Neural cell (in vitro differentiated cells): Measurements from ENCODE around the gene SEPTIN5.

Source experiments
- CTCF ChIP-seq: fragments of 450-650 bp; IDR thresholded peaks from 2 replicates; pipeline ENCODE4 v1.5.1; 2014; ENCODE audit warnings: antibody characterized with exemption, mild to moderate bottlenecking, moderate library complexity; ENCODE audit not compliant: poor library complexity, severe bottlenecking
- EP300 ChIP-seq: fragments of 450-650 bp; conservative IDR thresholded peaks from 2 replicates; pipeline ENCODE4 v1.6.1; 2014; ENCODE audit warnings: antibody characterized with exemption, mild to moderate bottlenecking, moderate library complexity; ENCODE audit not compliant: poor library complexity, severe bottlenecking
- EZH2 ChIP-seq: fragments of 200-600, 300-800 bp; shearing (Covaris generic), sonication (generic); IDR thresholded peaks from 2 replicates; pipeline ENCODE4 v1.6.1; 2014; ENCODE audit warnings: antibody characterized with exemption, low read length, borderline replicate concordance, mild to moderate bottlenecking; ENCODE audit not compliant: insufficient read depth, poor library complexity, severe bottlenecking
- POLR2AphosphoS5 ChIP-seq: IDR thresholded peaks from 2 replicates; pipeline ENCODE4 v1.6.1; 2012
- RAD21 ChIP-seq: fragments of 450-650 bp; conservative IDR thresholded peaks from 2 replicates; pipeline ENCODE4 v1.6.1; 2014; ENCODE audit warnings: antibody characterized with exemption, mild to moderate bottlenecking, moderate library complexity
- REST ChIP-seq: IDR thresholded peaks from 2 replicates; pipeline ENCODE4 v1.6.1; 2012; ENCODE audit warnings: borderline replicate concordance
- SMC3 ChIP-seq: fragments of 450-650 bp; conservative IDR thresholded peaks from 2 replicates; pipeline ENCODE4 v1.6.1; 2014; ENCODE audit warnings: antibody characterized with exemption, mild to moderate bottlenecking, moderate library complexity; ENCODE audit not compliant: poor library complexity
- TAF1 ChIP-seq: IDR thresholded peaks from 2 replicates; pipeline ENCODE4 v1.6.1; 2012; ENCODE audit warnings: low read depth

- TF ChIP-seq CTCF (no peak), EP300 (no peak), REST (no peak), SMC3 (no peak), EZH2 (no peak), RAD21 (no peak), TAF1 (no peak), POLR2AphosphoS5 (no peak)
Observed at GRCh38 chr22:19719050-19719482, 4.8 kb downstream of the SEPTIN5 start.
